Panc1 (cell line): ENCODE data around the gene CHSY3. TPM values are rescaled to one million over a fixed set of nuclear protein-coding genes. Genes with fewer than 3 reads are reported as not detected.

Experiments used
- ATAC-seq: fragments of 200-7000 bp; cut with Tn5 transposase; 2 replicates; pipeline ENCODE4 v1.9.1; 2020; ENCODE audit warnings: mild to moderate bottlenecking, moderate library complexity
- BruUV-seq: library from RNA; stranded (reverse); fragments of 400-500 nt; replicated peaks from 2 replicates; lab custom pipeline; 2021; lab: Mats Ljungman, UMichigan
- CTCF ChIA-PET: fragments of 300-600 bp; sonication (Branson Sonifier 250); formaldehyde crosslinking; loops from one replicate; lab custom pipeline; 2022; ENCODE audit warnings: antibody characterized with exemption; lab: Charles Lee
- POLR2A ChIA-PET: fragments of 300-600 bp; sonication (Branson Sonifier 250); formaldehyde crosslinking; loops from one replicate; lab custom pipeline; 2022; ENCODE audit warnings: antibody characterized with exemption; lab: Charles Lee
- DNase-seq: peaks from one replicate; pipeline ENCODE4 v3.0.0-alpha.2; 2010; ENCODE audit warnings: low read depth, low spot score
- H3K27ac ChIP-seq: 2 replicates; pipeline ENCODE4 v1.5.1; 2011; ENCODE audit warnings: mild to moderate bottlenecking, low read length, inconsistent platforms
- H3K27me3 ChIP-seq: fragments of 200-500 bp; sonication (Bioruptor generic); 2 replicates; pipeline ENCODE4 v1.6.0; 2014; ENCODE audit warnings: low read length, inconsistent platforms; ENCODE audit not compliant: control insufficient read depth, insufficient read depth
- H3K36me3 ChIP-seq: fragments of 200-500 bp; sonication (Bioruptor generic); 2 replicates; pipeline ENCODE4 v1.5.1; 2014; ENCODE audit warnings: inconsistent platforms, mild to moderate bottlenecking, low read length, moderate library complexity; ENCODE audit not compliant: control insufficient read depth, insufficient read depth
- H3K4me1 ChIP-seq: 2 replicates; pipeline ENCODE4 v1.5.1; 2011; ENCODE audit warnings: inconsistent platforms, mild to moderate bottlenecking, low read length, moderate library complexity; ENCODE audit not compliant: control insufficient read depth, insufficient read depth
- H3K4me3 ChIP-seq, 2 experiments: 2 replicates each; pipeline ENCODE4 v1.5.1; 2011 to 2012; ENCODE audit warnings: low read depth in 2 of 2, low read length in 2 of 2, mild to moderate bottlenecking in 2 of 2, inconsistent platforms in 1 of 2, moderate library complexity in 1 of 2
- H3K9me3 ChIP-seq: fragments of 200-500 bp; sonication (Bioruptor generic); 2 replicates; pipeline ENCODE4 v1.5.1; 2014; ENCODE audit warnings: low read depth, mild to moderate bottlenecking, inconsistent platforms, low read length, moderate library complexity; ENCODE audit not compliant: control insufficient read depth, insufficient read depth
- CTCF ChIP-seq: fragments of 450-650 bp; IDR thresholded peaks from 2 replicates; pipeline ENCODE4 v1.5.1; 2017; ENCODE audit warnings: mild to moderate bottlenecking
- POLR2AphosphoS5 ChIP-seq: IDR thresholded peaks from 2 replicates; pipeline ENCODE4 v1.6.1; 2012; ENCODE audit warnings: mild to moderate bottlenecking, low read depth, low read length, moderate library complexity
- REST ChIP-seq, 2 experiments: IDR thresholded peaks; 2 replicates each; pipeline ENCODE4 v1.6.1; 2011 to 2012; ENCODE audit warnings: low read depth in 2 of 2, control low read depth in 1 of 2, low read length in 1 of 2, mild to moderate bottlenecking in 1 of 2, moderate library complexity in 1 of 2; ENCODE audit not compliant: insufficient read depth in 1 of 2
- SIN3A ChIP-seq: IDR thresholded peaks from 2 replicates; pipeline ENCODE4 v1.6.1; 2012; ENCODE audit warnings: low read depth, mild to moderate bottlenecking, low read length, moderate library complexity, borderline replicate concordance; ENCODE audit not compliant: insufficient read depth
- TCF7L2 ChIP-seq: IDR thresholded peaks from 2 replicates; pipeline ENCODE4 v1.6.1; 2011; ENCODE audit warnings: mild to moderate bottlenecking, low read depth, low read length, inconsistent platforms
- in situ Hi-C: cut with HindIII; loops from 2 replicates; pipeline ENCODE4 v1.10.0; 2016; ENCODE audit warnings: low sequenced_read_pairs, low pct_unique_long_range_greater_than_20kb
- intact Hi-C: fragments of 100-400 bp; cut with micrococcal nuclease; formaldehyde crosslinking; loops from one replicate; pipeline ENCODE4 v1.10.0; 2022; ENCODE audit not compliant: unreplicated experiment
- total RNA-seq: library from RNA; stranded (reverse); gene quantifications from one replicate; pipeline ENCODE4 v1.2.1, GENCODE V29; 2021; ENCODE audit not compliant: unreplicated experiment

The CHSY3 gene
- total RNA-seq, 1 experiment from 2014 or later = not detected

GRCh38 chr5:130102375-130102774 is 198.1 kb downstream of the CHSY3 start:
- Histone ChIP-seq H3K27ac (no peak overlapping the region), H3K9me3 (no peaks in the 10 kb centered on the region), H3K4me1 (no peaks in the 10 kb centered on the region), H3K4me3 (no peak overlapping the region), H3K36me3 (no peaks in the 10 kb centered on the region), H3K27me3 (no peaks in the 10 kb centered on the region)
- ChIA-PET POLR2A (no interaction called here), CTCF (no interaction called here)
- TF ChIP-seq TCF7L2 (no peak), POLR2AphosphoS5 (no peak), CTCF (no peak)
- no peak for ATAC-seq
- intact Hi-C loops = loop anchor here (10.0 kb wide), 1 partner anchor 622 kb away; no protein-coding TSS in a partner anchor
- in situ Hi-C loops = no loop called here
- DNase-seq = no peak
- no TSS peak for BruUV-seq

- Histone ChIP-seq H3K36me3 (no peaks in the 10 kb centered on the region), H3K4me1 (no peaks in the 10 kb centered on the region), H3K27ac (no peak overlapping the region), H3K9me3 (no peaks in the 10 kb centered on the region), H3K4me3 (no peak overlapping the region), H3K27me3 (no peaks in the 10 kb centered on the region)
- POLR2A ChIA-PET = no interaction called here
- intact Hi-C loops (loop anchor here (10.0 kb wide), 1 partner anchor 622 kb away; no protein-coding TSS in a partner anchor), in situ Hi-C loops (no loop called here)
- no peak for TF ChIP-seq SIN3A
- TF ChIP-seq REST (IDR thresholded peaks at IDR 0.05; ENCODE audit: insufficient read depth in 1 of 2, low read depth in 2 of 2, low read length in 1 of 2) = no peak
- no peak for TF ChIP-seq CTCF
- no peak for TF ChIP-seq POLR2AphosphoS5
- no peak for TF ChIP-seq TCF7L2
- BruUV-seq = no TSS peak
- CTCF ChIA-PET = no interaction called here
- DNase-seq (no peak), ATAC-seq (no peak)
These were observed 198.7 kb downstream of the CHSY3 start for GRCh38 chr5:130102960-130103359.
